GM10266 (cell line): ENCODE results near the gene DNMT1.

Experiments used
- DNase-seq: peaks from one replicate; pipeline ENCODE4 v3.0.0; 2012; ENCODE audit errors: extremely low spot score
- TF ChIP-seq, protein P1 (sequence below): IDR thresholded peaks from 2 replicates; pipeline ENCODE4 v1.5.1; 2012; ENCODE audit warnings: mild to moderate bottlenecking, low read depth; ENCODE audit not compliant: control insufficient read depth, insufficient read depth; ENCODE audit errors: missing control alignments

Gene DNMT1

DNA sequence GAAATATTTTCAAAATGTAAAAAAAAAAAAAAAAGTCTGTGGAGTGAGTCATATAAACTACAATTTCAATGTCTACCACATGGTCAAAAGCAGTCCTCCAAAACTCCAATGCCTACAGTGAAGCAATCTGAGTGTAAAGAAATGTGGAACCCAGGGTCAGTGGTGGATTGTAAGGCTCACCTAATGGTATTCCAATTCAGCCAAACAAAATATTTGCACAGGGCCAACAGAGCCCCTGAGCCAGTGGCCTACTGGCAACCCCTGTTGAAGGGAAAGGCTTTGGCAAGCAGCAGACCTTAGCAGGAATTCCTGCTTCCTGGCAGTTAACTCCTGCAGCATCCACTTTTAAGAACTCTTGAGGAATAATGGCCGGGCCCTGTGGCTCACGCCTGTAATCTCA is 3.4 kb downstream of the DNMT1 start:
- TF ChIP-seq, protein P1, sequence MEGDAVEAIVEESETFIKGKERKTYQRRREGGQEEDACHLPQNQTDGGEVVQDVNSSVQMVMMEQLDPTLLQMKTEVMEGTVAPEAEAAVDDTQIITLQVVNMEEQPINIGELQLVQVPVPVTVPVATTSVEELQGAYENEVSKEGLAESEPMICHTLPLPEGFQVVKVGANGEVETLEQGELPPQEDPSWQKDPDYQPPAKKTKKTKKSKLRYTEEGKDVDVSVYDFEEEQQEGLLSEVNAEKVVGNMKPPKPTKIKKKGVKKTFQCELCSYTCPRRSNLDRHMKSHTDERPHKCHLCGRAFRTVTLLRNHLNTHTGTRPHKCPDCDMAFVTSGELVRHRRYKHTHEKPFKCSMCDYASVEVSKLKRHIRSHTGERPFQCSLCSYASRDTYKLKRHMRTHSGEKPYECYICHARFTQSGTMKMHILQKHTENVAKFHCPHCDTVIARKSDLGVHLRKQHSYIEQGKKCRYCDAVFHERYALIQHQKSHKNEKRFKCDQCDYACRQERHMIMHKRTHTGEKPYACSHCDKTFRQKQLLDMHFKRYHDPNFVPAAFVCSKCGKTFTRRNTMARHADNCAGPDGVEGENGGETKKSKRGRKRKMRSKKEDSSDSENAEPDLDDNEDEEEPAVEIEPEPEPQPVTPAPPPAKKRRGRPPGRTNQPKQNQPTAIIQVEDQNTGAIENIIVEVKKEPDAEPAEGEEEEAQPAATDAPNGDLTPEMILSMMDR: no peak
- no peak for DNase-seq

- TF ChIP-seq, protein P1: no peak
- no peak for DNase-seq
These were observed 4.7 kb downstream of the DNMT1 start for GRCh38 chr19:10190026-10190425.

DNA sequence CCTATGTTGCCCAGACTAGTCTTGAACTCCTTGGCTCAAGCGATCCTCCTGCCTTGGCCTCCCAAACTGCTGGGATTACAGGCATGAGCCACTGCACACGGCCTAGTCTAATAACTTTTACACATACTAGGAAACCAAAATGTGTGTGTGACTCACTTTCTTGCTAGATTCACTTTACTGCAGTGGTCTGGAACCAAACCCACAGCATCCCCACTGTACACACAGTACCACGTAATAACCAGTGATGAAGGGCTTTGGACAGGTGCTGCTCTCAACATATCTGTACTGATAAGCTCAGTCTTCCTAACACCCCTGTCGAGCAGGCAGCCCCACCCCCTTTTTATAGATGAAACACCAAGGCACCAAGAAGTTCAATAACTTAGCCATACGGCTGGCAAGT is 5.1 kb downstream of the DNMT1 start:
- TF ChIP-seq, protein P1: no peak

DNA sequence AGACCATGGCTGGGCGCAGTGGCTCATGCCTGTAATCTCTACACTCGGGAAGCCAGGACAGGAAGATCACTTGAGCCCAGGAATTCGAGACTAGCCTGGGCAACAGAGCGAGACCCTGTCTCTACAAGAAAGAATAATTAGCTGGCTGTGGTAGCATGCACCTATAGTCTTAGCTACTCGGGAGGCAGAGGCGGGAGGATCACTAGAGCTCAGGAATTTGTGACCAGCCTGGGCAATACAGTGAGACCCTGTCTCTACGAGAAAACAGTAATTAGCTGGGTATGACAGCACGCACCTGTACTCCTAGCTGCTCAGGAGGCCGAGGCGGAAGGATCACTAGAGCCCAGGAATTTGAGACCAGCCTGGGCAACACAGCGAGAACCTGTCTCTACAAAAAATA is 7.4 kb downstream of the DNMT1 start:
- DNase-seq: no peak
- TF ChIP-seq, protein P1: no peak

More for the DNA sequence above, 5.1 kb downstream of the DNMT1 start:
- DNase-seq: no peak

DNA sequence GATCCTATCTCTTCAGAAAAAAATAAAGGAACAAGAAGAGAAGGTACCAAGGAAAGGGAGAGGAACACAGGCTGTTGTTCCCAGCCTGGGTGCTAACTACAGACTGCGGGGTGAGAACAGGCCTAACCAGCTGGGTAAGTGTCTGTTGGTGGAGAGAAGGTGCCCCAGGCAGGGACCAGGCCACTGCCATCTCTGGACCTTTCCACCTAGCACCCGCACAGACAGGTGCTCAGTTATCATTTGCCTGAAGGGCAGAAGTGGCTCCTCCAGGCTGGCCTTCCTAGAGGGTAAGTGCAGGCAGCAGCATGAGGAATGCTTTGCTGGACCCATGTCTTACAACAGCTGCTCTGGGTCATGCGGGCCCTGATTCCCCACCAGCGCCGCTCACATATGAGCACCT is 10.1 kb downstream of the DNMT1 start:
- DNase-seq: no peak
- TF ChIP-seq, protein P1: no peak

DNA sequence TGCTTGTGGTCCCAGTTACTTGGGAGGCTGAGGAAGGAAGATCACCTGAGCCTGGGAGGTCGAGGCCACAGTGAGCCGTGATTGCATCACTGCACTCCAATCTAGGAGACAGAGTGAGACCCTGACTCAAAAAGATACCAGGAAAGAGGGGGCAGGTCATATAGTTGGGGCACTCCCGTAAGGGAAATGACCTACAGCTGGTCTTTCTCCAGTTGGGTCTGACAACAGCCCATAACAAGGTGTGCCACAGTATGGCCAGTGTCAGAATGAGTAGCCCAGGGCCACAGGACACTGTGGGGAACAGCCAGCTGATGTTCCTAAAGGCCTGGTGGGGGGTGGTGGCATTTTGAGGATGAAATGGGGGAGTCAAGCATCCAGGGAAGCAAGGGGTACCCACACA is 10.8 kb downstream of the DNMT1 start:
- TF ChIP-seq, protein P1: no peak
- no peak for DNase-seq

- DNase-seq: no peak
- TF ChIP-seq, protein P1: no peak
These were observed 11.9 kb downstream of the DNMT1 start for GRCh38 chr19:10182847-10183246.
